ENCODE data around the gene TVP23C.

The TVP23C gene

DNA sequence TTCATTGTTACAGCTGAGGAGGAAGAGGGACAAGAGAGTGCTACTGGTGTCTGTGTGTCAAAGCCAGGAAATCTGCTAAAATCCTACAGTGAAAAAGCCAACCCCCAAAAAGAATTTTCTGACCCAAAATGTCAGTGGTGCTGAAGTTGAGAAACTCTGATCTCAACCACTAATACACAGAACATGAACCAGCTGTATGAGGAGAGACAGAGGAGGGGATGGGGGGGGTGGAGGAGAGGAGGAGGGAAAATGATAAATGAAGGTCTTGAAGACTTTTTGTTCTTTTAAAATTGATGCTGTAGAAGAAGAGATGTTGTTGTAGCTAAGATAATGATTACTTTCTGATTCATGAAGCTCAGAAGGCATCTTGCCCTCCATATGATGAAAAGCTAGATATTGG is 68.5 kb downstream of the TVP23C start:
- DNase-seq = no peak

DNA sequence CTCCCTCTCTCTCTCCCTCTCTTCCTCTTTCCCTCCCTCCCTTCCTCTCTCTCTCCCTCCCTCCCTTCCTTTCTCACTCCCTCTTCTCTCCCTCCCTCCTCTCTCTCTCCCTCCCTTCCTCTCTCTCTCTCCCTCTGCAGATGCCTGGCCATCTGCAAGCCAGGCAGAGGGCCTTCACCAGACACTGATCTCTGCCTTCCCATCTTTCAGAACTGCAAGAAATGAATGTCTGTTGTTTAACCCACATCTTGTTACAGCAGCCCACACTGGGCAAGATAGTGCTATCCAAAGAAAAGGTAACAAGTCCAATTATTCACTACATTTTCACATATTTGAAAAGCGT is 69.6 kb downstream of the TVP23C start:
- no peak for DNase-seq

DNA sequence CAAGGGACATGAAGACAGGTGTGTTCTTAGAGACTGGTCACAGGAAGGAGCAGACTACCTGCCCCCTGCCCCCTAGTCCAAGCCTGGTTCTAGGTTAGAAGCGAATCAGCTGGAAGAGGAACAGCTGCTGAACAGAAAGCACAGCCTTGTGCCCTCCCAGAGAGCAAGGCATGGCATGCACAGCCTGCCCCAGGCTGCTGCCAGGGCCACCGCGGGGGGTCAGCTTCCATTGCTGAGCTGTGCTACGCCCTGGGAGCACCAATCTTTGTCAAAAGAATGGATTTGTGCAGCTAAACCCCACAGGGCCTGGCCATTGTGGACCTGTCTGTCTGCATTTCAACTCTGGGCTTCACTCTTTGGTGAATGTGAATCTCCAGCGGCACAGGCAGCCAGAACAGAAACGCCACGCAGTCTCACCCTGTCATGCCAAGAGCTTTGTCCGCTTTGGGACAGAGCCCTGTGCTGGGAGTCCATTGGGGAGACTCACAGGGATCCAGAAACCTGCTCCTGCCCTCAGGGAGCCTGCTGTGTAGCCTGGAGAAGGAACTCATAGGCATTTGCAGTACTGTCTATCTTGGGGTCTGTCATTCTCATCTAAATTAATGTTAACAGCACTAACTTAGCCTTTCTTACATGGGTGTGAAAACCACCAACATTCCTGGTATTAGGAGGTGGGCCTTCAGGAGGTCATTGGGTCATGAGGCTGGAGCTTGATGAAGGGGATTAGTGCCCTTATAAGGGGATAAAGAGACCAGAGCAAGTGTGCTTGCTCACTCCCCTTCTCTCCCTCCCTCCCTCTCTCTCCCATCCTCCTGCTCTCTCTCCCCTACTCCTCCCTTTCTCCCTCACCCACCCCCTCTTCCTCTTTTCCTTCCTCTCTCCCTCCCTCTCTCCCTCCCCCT is 70.2 kb downstream of the TVP23C start:
- DNase-seq = no peak

DNA sequence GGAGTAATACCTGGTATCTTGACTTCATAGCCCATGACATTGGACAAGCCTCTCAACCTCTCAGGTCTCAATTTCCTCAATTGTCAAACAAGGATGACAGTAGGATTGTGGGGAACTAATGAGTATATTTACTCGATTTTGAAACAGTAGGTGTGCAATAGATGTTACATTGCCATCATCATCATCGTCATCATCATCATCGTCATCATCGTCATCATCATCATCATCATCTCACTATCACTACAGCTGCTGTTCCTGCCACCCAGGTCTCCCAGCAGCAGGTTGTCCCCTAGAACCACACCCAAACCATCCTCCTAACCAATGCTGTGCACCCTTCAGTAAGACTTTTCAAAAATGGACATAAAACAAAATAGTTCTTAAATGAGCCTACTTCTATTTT is 71.1 kb downstream of the TVP23C start:
- no peak for DNase-seq

DNA sequence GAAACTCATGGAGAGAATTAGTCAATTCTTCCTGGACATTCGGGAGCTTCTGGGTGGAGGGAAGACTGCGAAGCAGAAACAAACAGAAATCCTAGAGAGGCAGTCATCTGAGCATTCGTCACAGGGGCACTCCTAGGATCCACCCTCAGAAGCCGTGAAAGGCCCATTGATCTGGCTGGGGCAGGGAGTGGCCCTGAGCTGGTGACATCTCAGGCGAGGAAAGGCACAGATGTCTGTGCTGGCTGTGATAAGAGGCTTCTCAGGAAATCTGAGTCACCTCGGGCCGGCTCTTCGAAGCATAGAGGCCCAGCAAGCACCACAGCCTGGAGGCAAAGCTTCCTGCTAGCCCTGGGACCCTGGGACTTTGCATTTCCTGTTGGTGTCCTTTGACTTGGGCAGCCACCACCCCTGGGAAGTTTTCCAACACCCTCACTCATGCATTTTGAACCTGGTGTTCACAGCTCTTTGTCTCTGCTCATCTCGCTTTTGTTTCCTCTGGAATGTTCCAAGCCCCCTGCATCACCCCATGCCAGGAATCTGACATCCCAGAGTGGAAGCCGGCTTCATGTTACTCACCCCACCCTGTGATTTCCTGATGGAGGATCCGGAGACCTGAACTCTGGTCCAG is 72.5 kb downstream of the TVP23C start:
- no peak for DNase-seq

DNA sequence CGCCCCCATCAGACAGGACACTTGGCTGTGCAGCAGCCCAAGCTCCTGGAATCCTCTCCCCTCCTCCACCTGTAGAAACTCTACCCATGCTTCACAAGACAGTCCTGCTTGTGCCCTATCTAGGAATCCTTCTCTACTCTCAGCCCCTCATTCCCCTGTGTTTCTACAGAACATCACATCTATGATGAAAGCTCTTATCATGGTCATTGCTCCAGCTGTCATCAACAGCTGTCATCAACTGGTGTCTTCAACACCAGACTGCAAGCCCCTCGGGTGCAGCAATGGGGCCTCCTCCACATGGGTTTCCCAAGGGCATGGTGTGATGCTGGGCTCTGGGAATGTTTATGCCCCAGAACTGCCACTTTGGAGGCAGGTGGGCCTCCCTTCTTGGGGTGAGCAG is 74.7 kb downstream of the TVP23C start:
- DNase-seq = no peak

DNA sequence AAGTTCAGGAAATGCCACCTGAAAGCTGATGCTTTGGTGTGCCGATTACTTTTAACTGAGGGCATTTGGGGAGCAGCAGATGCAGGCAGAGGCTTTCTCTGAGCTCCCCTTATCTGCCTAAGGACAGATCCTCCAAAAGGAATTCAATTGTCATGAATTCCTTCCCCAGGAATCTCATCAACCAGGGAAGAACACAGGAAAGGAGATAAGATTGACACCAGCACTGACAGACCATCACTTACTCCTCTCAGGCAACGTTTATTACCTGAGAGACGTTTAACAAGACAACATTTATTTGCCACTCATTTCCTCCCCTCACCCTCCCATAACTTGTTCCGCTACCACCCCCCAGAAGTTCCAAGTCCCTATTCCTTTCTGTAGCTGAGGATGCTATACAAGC is 78.2 kb downstream of the TVP23C start:
- DNase-seq = no peak

DNA sequence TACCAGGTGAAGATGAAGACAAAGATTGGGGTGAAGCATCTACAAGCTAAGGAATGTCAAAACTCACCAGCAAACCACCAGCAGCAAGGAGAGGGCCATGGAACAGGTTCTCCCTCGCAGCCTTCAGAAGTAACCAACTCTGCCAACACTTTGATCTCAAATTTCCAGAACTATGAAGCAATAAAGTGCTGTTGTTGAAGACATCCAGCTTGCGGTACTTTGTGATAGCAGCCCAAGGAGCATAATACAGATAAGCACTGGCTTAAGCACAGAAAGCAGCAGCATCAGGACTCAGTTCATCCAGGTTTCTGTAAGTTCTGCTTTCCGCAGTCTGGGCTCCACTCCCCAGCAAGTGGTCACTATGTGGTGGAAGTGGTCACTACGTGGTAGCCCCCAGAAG is 79.9 kb downstream of the TVP23C start:
- no peak for DNase-seq

DNA sequence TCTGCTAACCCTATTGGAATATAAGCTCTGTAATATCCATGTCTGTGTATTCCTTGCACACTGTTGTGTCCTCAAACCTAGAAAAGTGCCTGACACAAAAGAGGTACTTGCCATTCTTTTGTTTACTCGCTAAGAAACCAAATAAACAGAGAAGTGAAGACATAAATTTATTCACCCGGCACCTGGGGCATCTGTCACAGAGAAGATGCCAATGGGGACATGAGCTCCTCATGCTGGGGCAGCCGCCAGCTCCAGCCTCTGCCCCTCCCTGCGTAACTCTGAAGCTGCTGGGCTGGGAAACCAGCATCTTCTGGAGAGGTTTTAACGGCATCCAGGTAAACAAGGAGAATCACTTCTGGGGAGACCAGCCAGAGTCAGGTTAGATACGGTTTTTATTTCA is 80.8 kb downstream of the TVP23C start:
- DNase-seq = no peak

DNA sequence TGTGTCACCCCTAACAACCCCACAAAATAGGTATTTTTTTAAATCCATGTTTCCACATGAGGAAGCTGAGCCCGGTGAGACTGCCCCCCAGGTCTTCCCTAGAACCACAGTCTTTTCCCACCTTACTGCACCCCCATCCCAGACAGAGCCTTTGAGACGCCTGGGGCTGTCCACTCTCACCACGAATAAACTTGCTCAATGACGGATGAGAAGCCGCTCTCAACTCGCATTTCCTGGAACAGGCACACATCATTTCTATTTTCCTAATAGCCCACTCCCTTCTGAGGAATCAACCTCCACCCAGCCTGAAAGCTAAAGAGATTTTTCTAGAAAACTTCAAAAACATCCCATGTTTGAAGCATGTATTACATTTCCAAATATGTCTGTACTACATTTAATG is 81.8 kb downstream of the TVP23C start:
- DNase-seq = no peak

DNA sequence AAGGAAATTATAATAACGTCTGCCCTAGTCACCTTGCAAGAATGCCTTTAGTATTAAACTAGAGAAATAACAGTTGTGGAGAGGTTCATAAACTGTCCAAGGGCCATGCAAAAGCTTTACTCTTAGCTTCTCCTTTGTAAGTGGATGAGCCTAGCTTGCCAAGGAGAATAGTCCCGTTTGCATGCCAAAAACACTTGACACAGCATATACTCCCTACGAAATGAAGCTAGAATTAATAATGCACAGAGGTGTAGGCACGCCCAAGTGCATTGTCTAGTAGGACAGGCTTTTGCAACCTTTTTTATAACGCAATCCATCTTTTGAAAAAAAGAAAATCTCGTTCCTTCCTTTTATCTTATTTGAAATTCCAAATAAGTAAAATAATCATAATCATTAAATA is 83.1 kb downstream of the TVP23C start:
- no peak for DNase-seq

DNA sequence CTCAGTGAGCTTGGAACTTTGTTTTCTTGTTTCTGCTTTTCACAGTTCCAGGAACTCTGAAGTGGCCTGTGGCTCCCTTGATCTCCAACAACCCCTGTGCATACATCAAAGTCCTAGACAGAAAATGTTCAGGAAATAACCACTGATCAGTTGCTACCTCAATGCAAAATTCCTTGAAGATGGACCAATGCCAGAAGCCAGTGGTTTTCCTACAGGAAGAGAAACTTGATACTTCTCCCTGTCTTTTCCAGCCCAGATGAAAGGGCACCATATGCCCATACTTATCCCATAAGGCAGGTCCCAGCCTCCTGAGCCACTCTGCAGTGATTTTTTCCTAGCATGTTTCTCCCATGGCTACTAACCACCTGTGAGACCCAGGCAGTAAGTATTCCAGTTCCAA is 83.6 kb downstream of the TVP23C start:
- no peak for DNase-seq

DNA sequence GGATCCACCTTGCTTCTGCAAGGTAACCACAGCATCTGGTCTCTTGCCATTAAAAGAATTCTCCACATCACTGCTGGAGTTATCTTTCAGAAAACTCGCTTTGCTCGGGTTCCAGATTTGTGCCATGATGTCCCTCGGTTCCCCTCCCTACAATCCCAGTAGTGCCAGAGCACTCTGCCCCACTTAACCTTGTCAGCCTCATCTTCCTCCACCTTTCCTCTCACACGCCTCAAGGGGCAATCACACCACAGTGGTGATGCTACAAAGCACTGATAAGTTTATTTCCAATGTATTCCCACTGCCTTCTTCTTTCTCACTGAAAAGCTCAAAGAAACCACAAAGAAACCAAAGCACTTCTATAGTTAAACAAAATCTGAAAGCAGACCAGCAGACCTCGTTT is 84.4 kb downstream of the TVP23C start:
- DNase-seq = no peak

DNA sequence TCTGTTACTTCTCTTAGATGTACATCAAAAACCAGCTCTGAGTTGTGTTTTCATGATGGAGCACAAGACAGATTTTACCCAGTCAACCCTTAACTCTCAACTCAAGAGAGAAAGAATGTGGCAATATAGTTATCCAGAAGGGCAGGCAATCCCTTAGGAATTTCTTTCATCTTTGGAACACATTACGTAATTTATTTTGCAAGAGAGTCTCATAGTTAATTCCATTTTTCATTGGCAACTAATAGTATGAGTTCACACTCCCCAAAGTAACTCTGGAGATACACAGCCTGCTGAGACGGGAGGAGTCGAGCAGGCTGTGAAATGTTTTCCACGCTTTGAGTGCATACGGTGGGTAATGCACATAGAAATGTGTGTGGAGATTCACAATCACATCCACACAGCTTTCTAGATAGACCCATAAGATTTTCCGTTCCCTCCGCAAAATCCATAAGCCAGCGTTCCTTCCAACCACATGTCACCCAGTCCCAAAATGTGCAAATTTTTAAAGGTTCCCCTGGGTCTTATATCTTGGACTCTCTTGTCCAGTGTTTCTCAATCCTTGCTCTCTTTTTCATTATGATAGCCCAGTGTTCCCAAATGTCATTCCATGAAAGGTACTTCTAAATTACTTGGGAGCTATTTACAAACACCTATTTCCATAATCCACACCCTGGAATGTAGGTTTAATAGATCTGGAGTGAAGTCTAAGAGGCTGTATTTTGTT is 87.5 kb downstream of the TVP23C start:
- no peak for DNase-seq

DNA sequence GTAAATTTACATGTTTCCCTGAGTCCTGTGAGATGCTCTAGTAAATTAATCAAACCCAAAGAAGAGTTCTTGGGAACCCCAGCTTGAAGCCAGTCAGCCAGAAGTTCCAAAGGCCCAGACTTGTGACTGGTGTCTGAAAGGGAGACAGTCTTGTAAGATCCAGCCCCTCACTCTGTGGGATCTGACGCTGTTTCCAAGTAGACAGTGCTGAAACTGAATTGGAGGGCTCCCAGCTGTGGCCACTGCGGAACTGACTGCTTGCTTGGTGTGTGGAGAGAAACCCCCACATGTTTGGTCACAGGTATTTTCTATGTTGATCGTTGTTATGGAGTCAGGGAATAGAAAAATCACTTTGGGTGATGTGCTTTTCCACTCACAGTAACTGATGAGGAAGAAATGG is 90.4 kb downstream of the TVP23C start:
- no peak for DNase-seq

DNA sequence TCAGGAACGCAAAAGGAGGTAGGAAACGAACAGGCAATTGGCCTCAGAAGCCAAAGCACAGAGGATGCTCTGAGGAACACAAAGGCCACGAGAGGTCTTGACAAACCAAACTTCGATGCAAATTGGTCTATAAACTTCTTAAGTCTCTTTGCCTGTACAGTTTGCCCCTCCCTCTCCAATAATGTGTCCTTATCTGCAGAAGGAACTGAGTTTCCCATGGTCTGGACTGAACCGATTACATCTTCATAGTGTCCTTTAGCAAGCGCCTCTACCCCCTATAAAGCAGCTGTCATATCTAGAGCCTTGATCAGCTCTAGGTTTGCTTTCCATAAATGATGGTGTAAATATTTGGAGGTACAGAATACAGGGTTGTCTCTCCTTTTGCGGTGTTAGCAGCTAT is 92.7 kb downstream of the TVP23C start:
- no peak for DNase-seq

DNA sequence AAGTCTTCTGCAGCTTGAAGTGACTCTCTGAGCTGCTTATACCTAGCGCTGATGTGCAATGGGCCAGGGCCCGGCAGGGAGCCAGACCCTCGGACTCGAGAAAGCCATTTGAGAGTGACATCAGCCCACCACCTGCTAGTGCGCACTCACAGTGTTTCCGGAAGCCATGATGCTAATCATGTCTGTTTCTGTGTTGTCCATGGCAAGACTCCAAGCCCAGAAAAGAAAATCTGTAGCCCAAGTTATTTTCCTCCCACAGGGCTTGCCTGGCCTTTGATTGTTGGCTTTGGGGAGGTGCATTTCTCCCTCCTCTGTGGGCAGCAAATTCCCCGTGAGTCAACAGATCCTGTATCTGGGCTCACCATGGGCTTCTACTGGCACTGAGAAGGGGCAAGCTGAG is 94.0 kb downstream of the TVP23C start:
- DNase-seq = no peak

DNA sequence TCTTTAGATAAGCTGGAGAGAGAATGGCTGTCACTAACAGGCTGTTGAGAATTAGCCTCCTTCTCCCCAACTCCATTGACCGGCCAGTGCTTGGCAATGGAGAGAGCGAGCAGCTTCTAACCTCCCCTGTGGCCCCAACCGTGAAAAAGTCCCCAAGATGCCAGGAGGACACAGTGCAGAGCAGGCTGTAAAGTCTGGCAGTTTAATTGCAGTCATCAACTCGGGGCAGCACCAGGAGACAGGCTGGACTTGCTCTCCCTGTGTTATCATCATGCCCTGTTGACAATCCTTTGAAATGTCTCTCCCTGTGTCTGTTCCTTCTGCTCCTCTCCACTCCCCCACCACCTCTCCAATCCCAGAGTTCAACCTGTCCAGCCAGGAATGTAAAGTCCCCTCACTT is 95.2 kb downstream of the TVP23C start:
- no peak for DNase-seq

DNA sequence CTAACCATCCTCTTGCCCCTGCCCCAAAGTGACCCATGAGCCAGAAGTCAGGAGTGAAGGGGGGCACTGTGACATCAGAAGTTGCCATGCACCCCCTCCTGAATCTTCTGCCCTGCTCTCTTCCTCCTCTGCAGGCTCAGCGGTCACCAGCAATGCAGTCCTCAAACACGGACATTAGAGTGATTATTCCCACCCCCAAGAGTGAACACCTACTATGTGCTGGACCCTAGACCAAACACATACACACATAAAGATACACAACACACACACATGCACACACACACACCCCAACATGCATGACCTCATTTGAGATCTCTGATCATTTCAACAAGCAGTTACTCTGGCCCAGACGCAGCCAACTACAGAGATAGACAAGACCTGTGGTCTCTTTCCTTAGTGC is 95.7 kb downstream of the TVP23C start, which contains the start of gene CDRT4:
Gene CDRT4 (minus strand): TSS at position 30 of the 400 bp plus-strand sequence. CDS start 27,383 bp downstream, outside the sequence.
- no peak for DNase-seq

DNA sequence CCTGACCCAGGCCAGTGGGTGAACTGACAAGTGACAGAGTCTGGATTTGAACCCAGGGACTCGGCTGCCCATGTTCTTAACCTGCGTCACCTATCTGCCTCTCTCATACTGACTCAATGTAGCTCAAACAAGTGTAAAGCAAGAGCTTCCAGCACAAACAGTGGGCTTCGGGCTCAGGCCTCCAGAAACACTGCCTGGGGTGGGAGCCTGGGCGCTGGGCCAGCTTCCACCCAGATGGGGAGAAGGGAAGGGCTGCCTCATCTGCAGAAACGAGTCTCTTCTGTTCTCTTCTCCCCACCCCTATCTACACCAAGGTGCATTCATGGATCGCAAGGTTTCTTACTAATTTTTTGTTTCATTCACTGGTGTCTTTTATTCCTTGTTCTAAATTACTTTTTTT is 97.2 kb downstream of the TVP23C start:
- DNase-seq = no peak

DNA sequence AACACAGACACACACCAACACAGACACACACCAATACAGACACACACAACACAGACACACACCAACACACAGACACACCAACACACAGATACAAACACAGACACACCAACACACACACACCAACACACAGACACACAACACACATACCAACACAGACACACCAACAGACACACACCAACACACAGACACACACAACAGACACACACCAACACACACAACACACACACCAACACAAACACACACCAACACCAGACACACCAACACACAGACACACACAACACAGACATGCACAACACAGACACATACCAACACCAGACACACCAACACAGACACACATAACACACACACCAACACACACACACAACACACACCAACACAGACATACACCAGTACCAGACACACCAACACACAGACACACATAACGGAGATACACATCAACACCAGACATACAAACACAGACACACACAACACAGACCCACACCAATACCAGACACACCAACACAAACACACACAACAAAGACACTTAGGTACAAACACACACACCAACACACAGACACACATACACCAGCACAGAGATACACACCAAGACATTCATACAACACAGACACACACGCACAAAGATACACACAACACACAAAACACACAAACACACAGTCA is 98.1 kb downstream of the TVP23C start:
- DNase-seq = no peak

DNA sequence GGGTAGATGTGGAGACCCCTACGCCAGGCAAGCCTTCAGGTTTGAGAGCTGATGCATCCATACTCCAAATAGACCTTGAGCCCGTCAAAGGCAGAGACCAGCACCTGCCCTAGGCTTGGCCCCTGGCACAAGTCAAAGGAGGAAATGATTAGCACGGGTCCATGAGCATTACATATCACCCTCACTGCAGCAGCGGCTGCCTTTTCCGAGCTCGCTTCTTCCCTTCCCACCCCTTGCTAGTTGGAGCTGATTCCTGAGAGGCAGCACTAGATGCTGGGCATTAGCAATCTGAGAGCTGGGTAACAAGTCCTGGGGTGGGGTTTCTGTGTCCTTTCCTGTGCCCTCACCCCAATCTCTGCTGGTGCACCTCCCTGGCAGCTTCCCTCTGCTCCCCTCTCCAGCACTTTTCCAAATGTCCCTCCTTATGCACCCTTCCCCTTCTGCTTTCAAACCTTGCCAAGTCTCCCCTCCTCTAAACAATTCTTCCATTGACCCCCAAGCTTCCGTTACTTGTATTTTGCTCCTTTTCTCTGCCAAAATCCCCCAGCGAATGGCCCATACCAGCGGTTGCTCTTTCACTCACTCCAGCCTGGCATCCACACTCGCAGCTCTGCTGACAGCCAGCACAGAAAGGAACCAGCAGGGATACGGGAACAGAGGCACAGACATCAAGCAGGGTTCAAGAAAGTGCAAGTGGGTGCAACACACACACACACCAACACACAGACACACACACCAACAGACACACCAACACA is 98.9 kb downstream of the TVP23C start:
- no peak for DNase-seq
